DMS 273 (cell line): ENCODE data around the gene CPVL.
A peak's percentile ranks its signal among the peaks of the same experiment; 100 is the strongest.

ENCODE experiments used
- DNase-seq: peaks from one replicate; lab custom pipeline; 2025; ENCODE audit not compliant: unreplicated experiment; lab: John Stamatoyannopoulos, UW

CPVL gene

GRCh38 chr7:29053105-29053872 lies 93.0 kb downstream of the CPVL start:
- DNase-seq: no peak

GRCh38 chr7:29046978-29047377 lies 99.4 kb downstream of the CPVL start:
- no peak for DNase-seq

GRCh38 chr7:29045258-29046086 lies 100.9 kb downstream of the CPVL start:
- DNase-seq: no peak

GRCh38 chr7:29044554-29044953 lies 101.8 kb downstream of the CPVL start:
- DNase-seq: no peak

- DNase-seq: no peak
These were observed 102.8 kb downstream of the CPVL start for GRCh38 chr7:29043576-29043975.

- DNase-seq: peak; percentile 40
These were observed 103.5 kb downstream of the CPVL start for GRCh38 chr7:29042824-29043231.

- DNase-seq: no peak
These were observed 104.3 kb downstream of the CPVL start for GRCh38 chr7:29041991-29042390.

- DNase-seq: no peak
These were observed 105.8 kb downstream of the CPVL start for GRCh38 chr7:29040579-29040925.

- DNase-seq: no peak
These were observed 106.3 kb downstream of the CPVL start for GRCh38 chr7:29039821-29040578.

GRCh38 chr7:29038463-29038862 lies 107.9 kb downstream of the CPVL start:
- no peak for DNase-seq

- no peak for DNase-seq
These were observed 111.1 kb downstream of the CPVL start for GRCh38 chr7:29035044-29035740.

- no peak for DNase-seq
These were observed 112.8 kb downstream of the CPVL start for GRCh38 chr7:29033584-29033983.

- no peak for DNase-seq
These were observed 114.2 kb downstream of the CPVL start for GRCh38 chr7:29032146-29032545.

- DNase-seq: no peak
These were observed 115.5 kb downstream of the CPVL start for GRCh38 chr7:29030781-29031275.

- no peak for DNase-seq
These were observed 123.9 kb downstream of the CPVL start for GRCh38 chr7:29022291-29022988.

GRCh38 chr7:29019896-29020295 lies 126.4 kb downstream of the CPVL start:
- peak; percentile 97 for DNase-seq

- peak; percentile 76 for DNase-seq
These were observed 127.0 kb downstream of the CPVL start for GRCh38 chr7:29019387-29019786.

- DNase-seq: peak; percentile 69
These were observed 128.6 kb downstream of the CPVL start for GRCh38 chr7:29017713-29018112.

- DNase-seq: no peak
These were observed 131.6 kb downstream of the CPVL start for GRCh38 chr7:29014725-29015124.

GRCh38 chr7:29013931-29014330 lies 132.4 kb downstream of the CPVL start:
- no peak for DNase-seq
